H54 (cell line): ENCODE measurements around the gene ELMO3.

Experiments
- DNase-seq: peaks from one replicate; pipeline ENCODE4 v3.0.0; 2011; ENCODE audit warnings: low spot score, mixed read lengths; ENCODE audit not compliant: insufficient read length
- FAIRE-seq: peaks from 3 replicates; lab custom pipeline; 2011; peaks lifted over from hg19 to GRCh38; lab: Jason Lieb, UNC
- POLR2A ChIP-seq: IDR thresholded peaks from 2 replicates; pipeline ENCODE4 v1.6.1; 2011; ENCODE audit warnings: low read depth, mild to moderate bottlenecking, low read length

ELMO3 gene

GRCh38 chr16:67202956-67203493, 4.1 kb downstream of the ELMO3 start:
- TF ChIP-seq POLR2A = no peak
- no peak for DNase-seq
- FAIRE-seq = no peak

GRCh38 chr16:67204076-67204475, 5.1 kb downstream of the ELMO3 start:
- no peak for TF ChIP-seq POLR2A
- FAIRE-seq = no peak
- DNase-seq = no peak

GRCh38 chr16:67206129-67206837, 7.4 kb downstream of the ELMO3 start:
- no peak for DNase-seq
- TF ChIP-seq POLR2A = no peak
- no peak for FAIRE-seq

GRCh38 chr16:67206838-67207248, 7.9 kb downstream of the ELMO3 start:
- peak; percentile 80 for DNase-seq
- TF ChIP-seq POLR2A = no peak
- no peak for FAIRE-seq

GRCh38 chr16:67207249-67208091, 8.5 kb downstream of the ELMO3 start:
- no peak for FAIRE-seq
- peak; percentile 89 for DNase-seq
- TF ChIP-seq POLR2A = no peak

GRCh38 chr16:67208154-67208896, 9.4 kb downstream of the ELMO3 start:
- FAIRE-seq (no peak), DNase-seq (no peak)
- no peak for TF ChIP-seq POLR2A

GRCh38 chr16:67209565-67209964, 10.6 kb downstream of the ELMO3 start:
- no peak for TF ChIP-seq POLR2A
- no peak for FAIRE-seq
- no peak for DNase-seq

- DNase-seq (no peak), FAIRE-seq (no peak)
- no peak for TF ChIP-seq POLR2A
These were observed 11.4 kb downstream of the ELMO3 start for GRCh38 chr16:67210069-67210937.

- TF ChIP-seq POLR2A = no peak
- FAIRE-seq (no peak), DNase-seq (no peak)
These were observed 12.7 kb downstream of the ELMO3 start for GRCh38 chr16:67211674-67212073.

GRCh38 chr16:67212766-67213165, 13.8 kb downstream of the ELMO3 start:
- FAIRE-seq (no peak), DNase-seq (no peak)
- no peak for TF ChIP-seq POLR2A

GRCh38 chr16:67213197-67214019, 14.5 kb downstream of the ELMO3 start:
- no peak for TF ChIP-seq POLR2A
- no peak for FAIRE-seq
- no peak for DNase-seq

GRCh38 chr16:67215706-67216105, 16.8 kb downstream of the ELMO3 start:
- FAIRE-seq = no peak
- no peak for DNase-seq
- TF ChIP-seq POLR2A = no peak
